K562 (cell line): ENCODE measurements around the gene UNC93B1. TPM values are rescaled to one million over a fixed set of nuclear protein-coding genes. Genes with fewer than 3 reads are reported as not detected.

Source experiments
- ATAC-seq: fragments of 200-7000 bp; cut with Tn5 transposase; 3 replicates; pipeline ENCODE4 v1.9.1; 2020; ENCODE audit warnings: moderate library complexity
- BruUV-seq: library from RNA; stranded (reverse); fragments of 400-500 nt; replicated peaks from 2 replicates; lab custom pipeline; 2021; lab: Mats Ljungman, UMichigan
- CTCF ChIA-PET: fragments of 300-600 bp; formaldehyde crosslinking; extraction: SDS; loops from one replicate; lab custom pipeline; 2021; ENCODE audit warnings: low intra/inter-chr PET ratio; lab: Yijun Ruan, JAX
- POLR2A ChIA-PET: fragments of 300-600, 350-650 bp; sonication (Branson Sonifier 250); formaldehyde crosslinking; extraction: SDS; loops from one replicate; lab custom pipeline; 2021; ENCODE audit warnings: antibody characterized with exemption, inconsistent platforms; lab: Yijun Ruan, JAX
- DNase-seq, 4 experiments: peaks; one replicate each; pipeline versions ENCODE4 v3.0.0 to v3.0.0-alpha.2; 2011 to 2018; ENCODE audit warnings: low spot score in 3 of 4, mixed read lengths in 3 of 4; ENCODE audit errors: extremely low read depth in 1 of 4
- FAIRE-seq: peaks from 2 replicates; lab custom pipeline; 2011; peaks lifted over from hg19 to GRCh38; lab: Jason Lieb, UNC
- H2AFZ ChIP-seq: 2 replicates; pipeline ENCODE4 v1.6.0; 2011; ENCODE audit warnings: low read depth, low read length, control low read depth, inconsistent platforms
- H3K27ac ChIP-seq: fragments of 200-600 bp; 3 replicates; pipeline ENCODE4 v1.8.0; 2011; ENCODE audit warnings: low read depth, mild to moderate bottlenecking, control low read depth, inconsistent platforms, low read length, moderate library complexity, mixed read lengths; ENCODE audit errors: extremely low read depth
- H3K27me3 ChIP-seq, 2 experiments: fragments of 300-600 bp in 1 of 2; 2 replicates in 1 of 2; 3 replicates in 1 of 2; pipeline versions ENCODE4 v1.6.0 to v1.8.0; 2011; ENCODE audit warnings: inconsistent platforms in 2 of 2, low read length in 2 of 2, mild to moderate bottlenecking in 1 of 2, mixed read lengths in 1 of 2, moderate library complexity in 1 of 2; ENCODE audit not compliant: control insufficient read depth in 2 of 2, insufficient read depth in 2 of 2
- H3K36me3 ChIP-seq: fragments of 300-600 bp; 3 replicates; pipeline ENCODE4 v1.8.0; 2011; ENCODE audit warnings: mild to moderate bottlenecking, low read length, inconsistent platforms; ENCODE audit not compliant: control insufficient read depth, insufficient read depth
- H3K4me1 ChIP-seq, 2 experiments: fragments of 200-600 bp in 1 of 2; replicated peaks in 1 of 2; 2 replicates in 1 of 2; 3 replicates in 1 of 2; pipeline versions ENCODE4 v1.5.1 to v1.8.0; 2011; ENCODE audit warnings: inconsistent platforms in 2 of 2, low read length in 2 of 2, mild to moderate bottlenecking in 1 of 2, mixed read lengths in 1 of 2, moderate library complexity in 1 of 2; ENCODE audit not compliant: control insufficient read depth in 2 of 2, insufficient read depth in 2 of 2
- H3K4me2 ChIP-seq: 2 replicates; pipeline ENCODE4 v1.6.1; 2011; ENCODE audit warnings: low read length, control low read depth, inconsistent platforms, mixed read lengths; ENCODE audit not compliant: insufficient read depth
- H3K4me3 ChIP-seq: fragments of 200-600 bp; sonication (generic), shearing (Covaris generic); 2 replicates; pipeline ENCODE4 v1.5.1; 2016; ENCODE audit warnings: control low read depth, inconsistent platforms
- H3K79me2 ChIP-seq: fragments of 200-600 bp; 3 replicates; pipeline ENCODE4 v1.8.0; 2011; ENCODE audit warnings: low read length, inconsistent platforms; ENCODE audit not compliant: control insufficient read depth, insufficient read depth
- H3K9ac ChIP-seq, 2 experiments: 2 replicates each; pipeline versions ENCODE4 v1.6.0 to v1.6.1; 2011; ENCODE audit warnings: low read depth in 2 of 2, low read length in 2 of 2, control low read depth in 1 of 2, inconsistent platforms in 1 of 2, mild to moderate bottlenecking in 1 of 2, mixed read lengths in 1 of 2; ENCODE audit not compliant: insufficient read depth in 1 of 2
- H3K9me1 ChIP-seq: one replicate; pipeline ENCODE4 v1.6.0; 2011; ENCODE audit warnings: inconsistent platforms, mild to moderate bottlenecking, low read length, moderate library complexity; ENCODE audit not compliant: control insufficient read depth, insufficient read depth
- H3K9me3 ChIP-seq: replicated peaks from 2 replicates; pipeline ENCODE4 v1.5.1; 2011; ENCODE audit warnings: low read depth, low read length, inconsistent platforms; ENCODE audit not compliant: control insufficient read depth, insufficient read depth
- H4K20me1 ChIP-seq: replicated peaks from 2 replicates; pipeline ENCODE4 v1.6.1; 2011; ENCODE audit warnings: low read length, inconsistent platforms, mixed read lengths; ENCODE audit not compliant: control insufficient read depth, insufficient read depth
- C11orf30 ChIP-seq: fragments of 450-650 bp; IDR thresholded peaks from 2 replicates; pipeline ENCODE4 v1.6.1; 2016; ENCODE audit warnings: low read depth, mild to moderate bottlenecking
- CHAMP1 ChIP-seq: fragments of 450-650 bp; IDR thresholded peaks from 2 replicates; pipeline ENCODE4 v1.6.1; 2016; ENCODE audit warnings: mild to moderate bottlenecking
- CREBBP ChIP-seq: IDR thresholded peaks from one replicate; pipeline ENCODE4 v1.6.1; 2012; ENCODE audit warnings: low read depth, mild to moderate bottlenecking, control low read depth, inconsistent platforms, low read length
- CTCFL ChIP-seq: IDR thresholded peaks from 2 replicates; pipeline ENCODE4 v1.6.1; 2011; ENCODE audit warnings: borderline replicate concordance, low read depth, mild to moderate bottlenecking, moderate library complexity, low read length; ENCODE audit not compliant: insufficient read depth, poor library complexity, severe bottlenecking
- E2F1 ChIP-seq: sonication (generic); formaldehyde crosslinking; IDR thresholded peaks from 2 replicates; pipeline ENCODE4 v1.8.1; 2023; ENCODE audit warnings: mild to moderate bottlenecking, missing genetic modification reagents, moderate library complexity
- JUNB ChIP-seq: fragments of 450-650 bp; formaldehyde crosslinking; conservative IDR thresholded peaks from 2 replicates; pipeline ENCODE4 v1.4.0; 2020; ENCODE audit warnings: mild to moderate bottlenecking
- KLF1 ChIP-seq: fragments of 450-650 bp; IDR thresholded peaks from 2 replicates; pipeline ENCODE4 v1.6.1; 2016; ENCODE audit warnings: missing genetic modification characterization, missing compliant biosample characterization
- TAF9B ChIP-seq: fragments of 450-650 bp; IDR thresholded peaks from 2 replicates; pipeline ENCODE4 v1.6.1; 2018; ENCODE audit warnings: mild to moderate bottlenecking; ENCODE audit not compliant: partially characterized antibody
- UBTF ChIP-seq, 2 experiments: IDR thresholded peaks; 2 replicates each; pipeline ENCODE4 v1.6.1; 2012; ENCODE audit warnings: improper control_type of control experiment in 2 of 2, low read depth in 2 of 2, low read length in 2 of 2, borderline replicate concordance in 1 of 2
- ZBTB34 ChIP-seq: fragments of 250-450 bp; sonication (Bioruptor Pico); IDR thresholded peaks from 2 replicates; pipeline ENCODE4 v1.8.0; 2021; ENCODE audit warnings: mild to moderate bottlenecking, moderate library complexity
- ZNF436 ChIP-seq: fragments of 250-450, 450-650 bp; sonication (Bioruptor Pico); formaldehyde crosslinking; IDR thresholded peaks from 2 replicates; pipeline ENCODE4 v1.7.0; 2020; ENCODE audit warnings: mild to moderate bottlenecking
- WGBS: fragments of 100-300 bp; shearing (Covaris generic); methylation state at CpG from one replicate; pipeline ENCODE4 v1.1.6; 2016; ENCODE audit warnings: low coverage, mixed read lengths; ENCODE audit not compliant: insufficient coverage; ENCODE audit errors: missing lambda C conversion rate; 5-methylcytosine and 5-hydroxymethylcytosine counted together
- in situ Hi-C: fragments of 300-500 bp; cut with MboI; formaldehyde crosslinking; loops from 4 replicates; pipeline ENCODE4 v1.15.0; 2018; ENCODE audit warnings: inconsistent platforms, mixed read lengths
- intact Hi-C: fragments of 100-400 bp; cut with micrococcal nuclease; formaldehyde crosslinking; loops from 2 replicates; pipeline ENCODE4 v1.14.2; 2022
- polyA plus RNA-seq, 8 experiments: library from polyadenylated mRNA; depleted of rRNA in 4 of 8; stranded (reverse) in 5 of 8; unstranded in 3 of 8; fragments of >200 nt; fragmentation: Nextera tagmentation in 2 of 8; fragmentation: Illumina TruSeq in 1 of 8; extraction: Ambion mirVana in 2 of 8; extraction: Trizol in 1 of 8; gene quantifications; 2 replicates each; pipeline versions ENCODE4 v1.2.1 to v1.2.3, GENCODE V29; 2011 to 2014; ENCODE audit warnings: inconsistent platforms in 1 of 8, missing spikeins in 1 of 8
- total RNA-seq, 7 experiments: library from RNA; depleted of rRNA in 6 of 7; stranded (reverse); fragments of >200 nt in 6 of 7; fragmentation: Illumina TruSeq in 2 of 7; extraction: Trizol in 2 of 7; gene quantifications; 2 replicates each; pipeline versions ENCODE4 v1.2.1 to v1.2.3, GENCODE V29; 2011 to 2021; ENCODE audit warnings: low replicate concordance in 1 of 7

The UNC93B1 gene
- total and polyA plus RNA-seq, 9 of the 15 experiments (the other 6 are each of a cell fraction or from before 2014, with no cell fraction given), result 0.10 to 13.6 (median 6.5) TPM

GRCh38 chr11:68035266-68035876 lies 31.5 kb upstream of the UNC93B1 start:
- Histone ChIP-seq H3K4me1 (peaks cover 25 to 76% of the 10 kb centered on the region in 2 experiments), H3K9ac (peak overlapping the region in 1 of 2 experiments; percentile 73; a peak in 2 of 4 replicates), H3K9me1 (no peaks in the 10 kb centered on the region), H2AFZ (no peak overlapping the region), H3K27me3 (no peaks in the 10 kb centered on the region), H3K4me2 (no peak overlapping the region), H4K20me1 (no peaks in the 10 kb centered on the region), H3K9me3 (no peaks in the 10 kb centered on the region), H3K4me3 (no peak overlapping the region), H3K27ac (no peak overlapping the region), H3K36me3 (peaks cover 44% of the 10 kb centered on the region; the same call in 2 of the 3 replicates), H3K79me2 (peaks cover 46% of the 10 kb centered on the region)
- FAIRE-seq (no peak), DNase-seq (no peak), ATAC-seq (no peak)
- POLR2A ChIA-PET, result interaction anchor here (0.6 to 1.1 kb wide), 2 partner anchors 14 to 237 kb away, joined by 3 read pairs; no protein-coding TSS in a partner anchor
- intact Hi-C loops, result no loop called here
- 86% methylated on average over 13 of the region's 13 CpGs for WGBS
- in situ Hi-C loops, result no loop called here
- BruUV-seq, result no TSS peak
- CTCF ChIA-PET, result no interaction called here
- TF ChIP-seq CTCFL, result no peak
- no peak for TF ChIP-seq UBTF (IDR thresholded peaks at IDR 0.05; ENCODE audit: borderline replicate concordance in 1 of 2, low read depth in 2 of 2, low read length in 2 of 2)
- no peak for TF ChIP-seq CHAMP1
- TF ChIP-seq TAF9B, result no peak
- no peak for TF ChIP-seq E2F1 (CRISPR knock-in tag)
- TF ChIP-seq CREBBP, result no peak
- no peak for TF ChIP-seq ZNF436
- TF ChIP-seq ZBTB34, result no peak
- TF ChIP-seq KLF1 (tag), result no peak
- TF ChIP-seq JUNB, result no peak
- peak; percentile 78 for TF ChIP-seq C11orf30
